Keratinocyte (primary cell): ENCODE measurements around the gene NALCN. TPM values are rescaled to one million over a fixed set of nuclear protein-coding genes. Genes with fewer than 3 reads are reported as not detected.

ENCODE experiments used
- DNase-seq: peaks from one replicate; pipeline ENCODE4 v3.0.0-alpha.2; 2011; ENCODE audit warnings: low read depth, missing footprints, low spot score
- FAIRE-seq: peaks from 2 replicates; lab custom pipeline; 2011; peaks lifted over from hg19 to GRCh38; lab: Jason Lieb, UNC
- H2AFZ ChIP-seq: 2 replicates; pipeline ENCODE4 v1.6.0; 2012; ENCODE audit warnings: low read length, control low read depth, inconsistent platforms; ENCODE audit not compliant: control insufficient read depth
- H3K27ac ChIP-seq: 2 replicates; pipeline ENCODE4 v1.5.1; 2011; ENCODE audit warnings: low read length; ENCODE audit not compliant: control insufficient read depth, insufficient read depth
- H3K27me3 ChIP-seq: 3 replicates; pipeline ENCODE4 v1.6.0; 2011; ENCODE audit warnings: low read length; ENCODE audit not compliant: control insufficient read depth, insufficient read depth; ENCODE audit errors: extremely low read depth
- H3K36me3 ChIP-seq, 2 experiments: 2 replicates in 1 of 2; 3 replicates in 1 of 2; pipeline ENCODE4 v1.5.1; 2011; ENCODE audit warnings: low read length in 2 of 2, mild to moderate bottlenecking in 1 of 2; ENCODE audit not compliant: control insufficient read depth in 2 of 2, insufficient read depth in 2 of 2; ENCODE audit errors: extremely low read depth in 1 of 2
- H3K4me1 ChIP-seq: 3 replicates; pipeline ENCODE4 v1.5.1; 2011; ENCODE audit warnings: low read length; ENCODE audit not compliant: control insufficient read depth, insufficient read depth; ENCODE audit errors: extremely low read depth
- H3K4me2 ChIP-seq: 3 replicates; pipeline ENCODE4 v1.6.0; 2011; ENCODE audit warnings: low read depth, low read length; ENCODE audit not compliant: control insufficient read depth, insufficient read depth; ENCODE audit errors: extremely low read depth
- H3K4me3 ChIP-seq, 3 experiments: fragments of 200-600 bp in 1 of 3; sonication (generic) in 1 of 3; 2 replicates in 2 of 3; 3 replicates in 1 of 3; pipeline ENCODE4 v1.5.1; 2011 to 2016; ENCODE audit warnings: low read length in 3 of 3, mild to moderate bottlenecking in 3 of 3, control low read depth in 2 of 3, inconsistent platforms in 1 of 3, low read depth in 1 of 3, mixed read lengths in 1 of 3, mixed run types in 1 of 3, moderate library complexity in 1 of 3; ENCODE audit not compliant: control insufficient read depth in 2 of 3, insufficient read depth in 2 of 3; ENCODE audit errors: extremely low read depth in 1 of 3
- H3K79me2 ChIP-seq: 2 replicates; pipeline ENCODE4 v1.6.0; 2012; ENCODE audit warnings: low read length; ENCODE audit not compliant: control insufficient read depth, insufficient read depth
- H3K9ac ChIP-seq: 3 replicates; pipeline ENCODE4 v1.6.0; 2011; ENCODE audit warnings: low read length; ENCODE audit not compliant: control insufficient read depth, insufficient read depth; ENCODE audit errors: extremely low read depth
- H3K9me1 ChIP-seq: 3 replicates; pipeline ENCODE4 v1.6.0; 2011; ENCODE audit warnings: low read length; ENCODE audit not compliant: control insufficient read depth, insufficient read depth; ENCODE audit errors: extremely low read depth
- H3K9me3 ChIP-seq: 2 replicates; pipeline ENCODE4 v1.5.1; 2012; ENCODE audit warnings: low read depth, low read length; ENCODE audit not compliant: control insufficient read depth
- H4K20me1 ChIP-seq: 3 replicates; pipeline ENCODE4 v1.6.0; 2011; ENCODE audit warnings: low read length; ENCODE audit not compliant: control insufficient read depth, insufficient read depth; ENCODE audit errors: extremely low read depth
- EZH2 ChIP-seq: IDR thresholded peaks from one replicate; pipeline ENCODE4 v1.6.1; 2012; ENCODE audit warnings: inconsistent platforms, mild to moderate bottlenecking, low read length, moderate library complexity
- dilution Hi-C: fragments of 300-500 bp; cut with MboI; formaldehyde crosslinking; loops from one replicate; pipeline ENCODE4 v1.7.0; 2020; ENCODE audit warnings: low sequenced_read_pairs; ENCODE audit not compliant: extremely low pct_ligation_motif_present
- polyA plus RNA-seq, 5 experiments: library from polyadenylated mRNA; depleted of rRNA in 3 of 5; stranded (reverse) in 3 of 5; stranded (forward) in 1 of 5; unstranded in 1 of 5; fragments of >200 nt; gene quantifications; 1 replicate in 1 of 5; 2 replicates in 3 of 5; 3 replicates in 1 of 5; pipeline versions ENCODE4 v1.2.1 to v1.2.3, GENCODE V29; 2011 to 2012; ENCODE audit warnings: missing spikeins in 2 of 5, low read depth in 1 of 5, low replicate concordance in 1 of 5
- TF ChIP-seq, protein P1 (sequence below), 3 experiments: IDR thresholded peaks in 1 of 3; conservative IDR thresholded peaks in 1 of 3; optimal IDR thresholded peaks in 1 of 3; 2 replicates in 2 of 3; 3 replicates in 1 of 3; pipeline versions ENCODE3 to v1.5.1; 2011; ENCODE audit warnings: low read length in 3 of 3, mild to moderate bottlenecking in 3 of 3, moderate library complexity in 2 of 3, control low read depth in 1 of 3, inconsistent platforms in 1 of 3; ENCODE audit not compliant: insufficient read depth in 2 of 3; ENCODE audit errors: extremely low read depth in 1 of 3

Gene NALCN
- polyA plus RNA-seq, 1 donor (not counting 4 experiments of a cell fraction or from before 2014, with no cell fraction given) = 0.16 TPM

DNA sequence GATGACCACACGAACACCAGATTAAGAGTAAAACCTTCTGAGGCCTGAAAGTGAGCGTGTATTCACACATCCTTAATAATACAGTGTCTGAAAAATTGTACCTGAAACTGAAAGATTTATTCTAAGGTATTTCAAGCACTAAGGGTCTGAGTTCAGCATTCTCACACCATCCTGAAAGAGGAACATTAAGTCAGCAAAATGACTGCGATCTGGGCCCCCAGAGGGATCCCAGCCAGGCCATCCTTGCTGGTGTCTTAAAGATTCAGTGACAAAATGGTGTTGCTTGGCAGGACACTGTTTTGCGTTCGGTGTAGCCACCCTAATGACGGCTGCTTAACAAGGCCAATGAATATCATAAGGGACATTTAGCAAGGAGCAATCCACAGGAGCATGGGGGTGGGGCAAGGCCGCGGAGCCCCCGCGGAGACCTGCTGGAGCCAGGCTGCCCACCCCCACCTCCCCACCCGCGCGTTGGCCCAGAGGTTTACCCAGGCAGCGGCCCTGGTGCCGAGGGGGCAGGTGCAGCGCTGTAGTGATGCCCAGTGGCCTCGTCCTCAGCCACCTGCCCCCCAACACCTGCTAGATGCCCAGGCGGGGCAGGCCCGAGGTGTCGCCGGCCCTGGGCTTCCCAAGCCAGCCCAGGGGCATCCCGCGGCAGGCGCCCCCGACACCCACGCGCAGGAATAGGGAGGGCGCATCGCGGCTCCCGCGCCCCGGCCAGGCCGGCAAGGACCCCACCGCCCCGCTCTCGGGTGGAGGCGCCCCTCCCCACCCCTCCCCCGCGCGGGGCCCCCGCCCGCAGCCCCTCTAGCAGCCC is 742 bp downstream of the NALCN start:
- Histone ChIP-seq H3K4me3 (peak overlapping the region in 1 of 3 experiments; percentile 33), H3K79me2 (no peaks in the 10 kb centered on the region), H3K9me1 (no peaks in the 10 kb centered on the region), H3K4me1 (peaks cover 3% of the 10 kb centered on the region), H2AFZ (no peak overlapping the region), H3K27me3 (peaks cover 9% of the 10 kb centered on the region), H3K9me3 (no peaks in the 10 kb centered on the region), H3K36me3 (no peaks in the 10 kb centered on the region), H3K27ac (no peak overlapping the region), H4K20me1 (no peaks in the 10 kb centered on the region), H3K9ac (no peak overlapping the region), H3K4me2 (no peak overlapping the region)
- FAIRE-seq (no peak), DNase-seq (no peak)
- TF ChIP-seq EZH2 = peak; percentile 49
- TF ChIP-seq, protein P1, sequence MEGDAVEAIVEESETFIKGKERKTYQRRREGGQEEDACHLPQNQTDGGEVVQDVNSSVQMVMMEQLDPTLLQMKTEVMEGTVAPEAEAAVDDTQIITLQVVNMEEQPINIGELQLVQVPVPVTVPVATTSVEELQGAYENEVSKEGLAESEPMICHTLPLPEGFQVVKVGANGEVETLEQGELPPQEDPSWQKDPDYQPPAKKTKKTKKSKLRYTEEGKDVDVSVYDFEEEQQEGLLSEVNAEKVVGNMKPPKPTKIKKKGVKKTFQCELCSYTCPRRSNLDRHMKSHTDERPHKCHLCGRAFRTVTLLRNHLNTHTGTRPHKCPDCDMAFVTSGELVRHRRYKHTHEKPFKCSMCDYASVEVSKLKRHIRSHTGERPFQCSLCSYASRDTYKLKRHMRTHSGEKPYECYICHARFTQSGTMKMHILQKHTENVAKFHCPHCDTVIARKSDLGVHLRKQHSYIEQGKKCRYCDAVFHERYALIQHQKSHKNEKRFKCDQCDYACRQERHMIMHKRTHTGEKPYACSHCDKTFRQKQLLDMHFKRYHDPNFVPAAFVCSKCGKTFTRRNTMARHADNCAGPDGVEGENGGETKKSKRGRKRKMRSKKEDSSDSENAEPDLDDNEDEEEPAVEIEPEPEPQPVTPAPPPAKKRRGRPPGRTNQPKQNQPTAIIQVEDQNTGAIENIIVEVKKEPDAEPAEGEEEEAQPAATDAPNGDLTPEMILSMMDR (optimal IDR thresholded peaks at IDR 0.05 in 1 of 3, IDR thresholded peaks at IDR 0.05 in 1 of 3, conservative IDR thresholded peaks at IDR 0.05 in 1 of 3; ENCODE audit: extremely low read depth in 1 of 3, insufficient read depth in 2 of 3, low read length in 3 of 3) = no peak
- dilution Hi-C loops = no loop called here

DNA sequence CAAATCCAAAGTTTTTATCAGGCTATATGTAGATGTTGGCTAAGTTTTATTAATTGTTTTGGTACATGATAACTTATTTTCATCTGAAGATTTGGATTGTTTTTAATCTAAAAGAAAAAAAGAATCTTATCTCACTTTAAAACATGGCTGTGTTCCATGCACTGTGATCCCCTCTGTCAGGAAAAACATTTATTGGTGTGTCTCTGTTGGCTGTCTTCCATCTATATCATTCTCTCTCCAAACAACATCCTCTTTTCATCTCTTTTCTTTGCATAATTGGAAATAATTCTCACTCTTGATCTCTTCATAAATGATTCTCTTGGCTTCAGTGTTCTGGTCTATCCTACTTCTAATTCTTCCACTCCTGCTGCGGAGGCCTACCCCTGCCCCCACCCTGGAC is 4.2 kb downstream of the NALCN start:
- no peak for FAIRE-seq
- no peak for DNase-seq
- dilution Hi-C loops = no loop called here

More for the DNA sequence above, 4.2 kb downstream of the NALCN start:
- Histone ChIP-seq H3K79me2 (no peaks in the 10 kb centered on the region), H3K4me3 (no peak overlapping the region), H4K20me1 (no peaks in the 10 kb centered on the region), H3K27me3 (peaks cover 9% of the 10 kb centered on the region), H3K4me1 (peaks cover 3% of the 10 kb centered on the region), H3K4me2 (no peak overlapping the region), H2AFZ (no peak overlapping the region), H3K36me3 (no peaks in the 10 kb centered on the region), H3K27ac (no peak overlapping the region), H3K9me3 (no peaks in the 10 kb centered on the region), H3K9me1 (no peaks in the 10 kb centered on the region), H3K9ac (no peak overlapping the region)
- TF ChIP-seq, protein P1 (optimal IDR thresholded peaks at IDR 0.05 in 1 of 3, IDR thresholded peaks at IDR 0.05 in 1 of 3, conservative IDR thresholded peaks at IDR 0.05 in 1 of 3; ENCODE audit: extremely low read depth in 1 of 3, insufficient read depth in 2 of 3, low read length in 3 of 3) = no peak
- no peak for TF ChIP-seq EZH2
